GM19467 (cell line): Measurements from ENCODE around the gene KIF25.

Experiments used
- ATAC-seq: cut with Tn5 transposase; IDR thresholded peaks from one replicate; pipeline ENCODE4 v1.9.1; 2021; ENCODE audit warnings: mild to moderate bottlenecking, moderate library complexity; ENCODE audit not compliant: unreplicated experiment

KIF25 gene, protein sequence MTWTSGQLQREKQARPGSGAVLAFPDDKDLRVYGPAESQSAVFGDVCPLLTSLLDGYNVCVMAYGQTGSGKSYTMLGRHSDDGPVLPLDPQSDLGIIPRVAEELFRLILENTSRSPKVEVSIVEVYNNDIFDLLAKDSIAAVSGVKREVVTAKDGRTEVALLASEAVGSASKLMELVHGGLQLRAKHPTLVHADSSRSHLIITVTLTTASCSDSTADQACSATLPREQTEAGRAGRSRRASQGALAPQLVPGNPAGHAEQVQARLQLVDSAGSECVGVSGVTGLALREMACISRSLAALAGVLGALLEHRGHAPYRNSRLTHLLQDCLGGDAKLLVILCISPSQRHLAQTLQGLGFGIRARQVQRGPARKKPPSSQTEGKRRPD

DNA sequence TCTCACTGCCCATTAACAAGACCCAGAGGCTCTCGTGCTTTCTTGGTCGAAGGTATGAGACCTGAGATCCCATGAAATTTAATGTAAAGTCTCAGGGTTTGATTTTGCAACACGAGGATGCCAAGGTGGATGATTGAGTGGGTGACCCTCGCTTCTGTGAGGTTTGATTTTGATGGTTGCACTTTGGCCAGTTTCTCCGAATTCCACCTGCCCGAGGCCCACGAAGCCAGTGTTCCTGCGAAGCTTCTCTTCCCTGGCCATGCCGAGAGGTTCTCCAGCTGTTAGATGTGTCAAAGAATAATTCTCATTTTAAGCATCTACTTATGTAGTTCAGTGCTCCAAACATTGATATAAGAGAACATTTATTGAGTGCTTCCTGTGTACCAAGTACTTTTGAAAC, at the start of gene KIF25:
Gene KIF25, plus strand, starts transcription at position 30 of the 400 bp plus-strand sequence. CDS start 31,915 bp downstream, outside the sequence.
- ATAC-seq, result no peak

DNA sequence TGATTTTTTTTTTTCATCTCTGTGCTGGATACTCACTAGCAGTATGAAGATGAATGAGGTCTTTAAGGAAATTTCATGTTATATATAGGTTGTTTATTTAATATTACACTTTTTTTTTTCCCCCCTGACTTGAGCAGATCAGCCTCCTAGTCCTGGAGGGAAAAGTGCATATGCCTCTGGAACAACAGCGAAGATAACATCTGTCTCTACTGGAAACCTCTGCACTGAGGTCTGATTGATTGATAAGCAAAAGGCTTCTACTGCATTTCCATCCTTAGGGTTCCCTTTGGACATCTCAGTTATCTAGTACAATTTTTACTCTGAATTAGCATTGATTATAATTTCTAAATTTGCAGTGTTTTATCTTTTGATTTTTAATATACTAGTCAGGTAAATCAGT, 49.8 kb upstream of the KIF25 start:
- ATAC-seq, result no peak

DNA sequence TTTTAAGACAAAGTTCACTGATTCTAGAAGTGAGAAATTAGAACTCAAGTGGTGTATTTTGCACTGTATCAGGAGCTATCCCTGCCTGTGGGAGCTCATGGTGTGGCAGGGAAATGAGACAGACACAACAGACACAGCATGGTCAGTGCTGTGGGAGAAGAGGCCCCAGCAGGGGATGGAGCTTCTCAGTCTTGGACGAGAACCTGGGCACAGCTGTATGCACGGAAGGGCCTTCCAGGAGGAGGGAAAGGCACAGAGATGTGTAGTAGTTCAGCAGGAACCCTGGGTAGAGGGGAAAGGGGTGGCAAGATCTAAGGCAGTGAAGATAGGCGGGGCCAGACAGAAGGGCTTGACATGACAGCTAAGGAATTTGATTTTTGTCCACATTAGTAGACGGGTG, 48.8 kb upstream of the KIF25 start:
- ATAC-seq, result no peak

DNA sequence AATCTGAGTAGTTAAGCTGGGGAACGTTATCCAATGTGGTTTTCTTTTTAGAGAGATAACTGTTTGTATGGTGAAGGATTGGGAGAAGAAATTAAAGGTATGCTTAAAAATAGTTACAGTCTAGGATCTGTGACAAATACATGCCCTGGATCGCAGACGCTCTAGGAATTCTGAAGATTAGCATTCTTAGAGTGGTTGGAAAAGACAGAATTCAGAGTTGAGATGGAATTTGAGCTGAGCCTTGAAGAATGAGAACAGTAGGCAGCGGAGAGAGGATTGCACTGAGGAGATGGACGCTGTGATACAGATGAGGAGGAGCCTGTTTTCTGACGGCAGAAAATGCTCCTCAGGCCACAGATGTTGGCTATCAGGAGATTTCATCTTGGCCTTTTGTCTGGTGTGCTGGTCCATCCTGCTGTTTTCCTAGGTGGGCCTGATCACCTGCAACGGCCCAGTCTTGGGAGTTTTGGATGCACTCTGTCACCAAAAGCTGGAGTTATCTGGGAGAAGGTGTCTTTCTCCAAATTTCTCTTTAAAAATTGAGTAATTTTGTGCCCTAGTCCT, 48.3 kb upstream of the KIF25 start:
- ATAC-seq, result no peak

DNA sequence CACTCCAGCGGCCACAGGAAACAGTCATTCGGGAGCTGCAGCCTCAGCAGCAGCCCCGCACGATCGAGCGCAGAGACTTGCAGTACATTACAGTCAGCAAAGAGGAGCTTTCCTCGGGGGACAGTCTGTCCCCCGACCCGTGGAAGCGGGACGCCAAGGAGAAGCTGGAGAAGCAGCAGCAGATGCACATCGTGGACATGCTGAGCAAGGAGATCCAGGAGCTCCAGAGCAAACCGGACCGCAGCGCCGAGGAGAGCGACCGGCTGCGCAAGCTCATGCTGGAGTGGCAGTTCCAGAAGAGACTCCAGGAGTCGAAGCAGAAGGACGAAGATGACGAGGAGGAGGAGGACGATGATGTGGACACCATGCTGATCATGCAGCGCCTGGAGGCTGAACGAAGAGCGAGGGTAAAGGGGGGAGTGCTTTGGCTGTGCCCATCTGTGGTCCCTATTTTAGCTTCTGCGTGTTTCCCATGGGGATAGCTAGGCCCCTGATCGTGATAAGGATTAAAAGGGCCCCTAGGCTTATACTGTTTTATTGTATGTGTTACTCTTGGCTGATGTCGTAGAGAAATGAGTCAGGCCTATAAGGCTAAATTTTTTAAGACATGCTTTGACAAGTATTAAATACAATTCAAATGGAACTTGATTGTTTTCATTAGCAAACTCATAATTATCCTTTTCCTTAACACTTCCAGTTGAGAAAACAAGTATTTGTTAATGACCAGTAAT, 45.5 kb upstream of the KIF25 start:
- ATAC-seq, result no peak

DNA sequence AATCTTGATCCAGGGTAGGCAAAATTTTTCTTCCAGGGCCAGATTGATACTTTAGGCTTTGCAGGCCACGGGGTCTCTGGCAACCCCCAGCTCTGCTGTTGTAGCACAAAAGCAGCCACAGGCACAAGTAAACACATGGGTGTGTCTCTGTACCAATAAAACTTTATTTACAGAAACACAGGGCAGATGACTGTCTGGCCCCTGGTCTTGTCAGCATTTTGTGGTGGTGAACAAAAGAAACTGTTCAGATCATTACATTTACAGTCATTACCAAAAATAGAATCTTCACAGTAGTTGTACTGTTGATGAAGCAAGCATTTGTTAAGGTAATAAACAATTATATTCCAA, 45.0 kb upstream of the KIF25 start:
- ATAC-seq, result no peak

DNA sequence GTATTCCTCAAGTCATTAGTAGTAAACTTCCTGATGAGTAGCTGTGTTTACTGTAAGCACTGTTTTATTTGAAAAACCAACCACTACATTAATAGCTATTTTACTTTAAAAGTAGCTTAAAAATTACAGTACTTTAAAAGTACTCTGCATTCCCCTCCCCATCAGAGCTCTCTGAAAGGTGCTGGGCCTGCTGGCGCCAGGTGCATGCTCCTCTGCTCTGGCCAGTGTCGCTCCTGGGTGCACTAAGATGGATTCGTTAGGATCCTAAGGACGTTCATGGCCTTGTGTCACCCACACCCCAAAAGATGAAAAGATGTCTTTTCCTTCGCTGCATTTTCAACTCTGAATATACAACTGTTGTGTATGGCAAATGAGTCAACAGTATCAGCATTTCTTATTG, 43.9 kb upstream of the KIF25 start:
- no peak for ATAC-seq

DNA sequence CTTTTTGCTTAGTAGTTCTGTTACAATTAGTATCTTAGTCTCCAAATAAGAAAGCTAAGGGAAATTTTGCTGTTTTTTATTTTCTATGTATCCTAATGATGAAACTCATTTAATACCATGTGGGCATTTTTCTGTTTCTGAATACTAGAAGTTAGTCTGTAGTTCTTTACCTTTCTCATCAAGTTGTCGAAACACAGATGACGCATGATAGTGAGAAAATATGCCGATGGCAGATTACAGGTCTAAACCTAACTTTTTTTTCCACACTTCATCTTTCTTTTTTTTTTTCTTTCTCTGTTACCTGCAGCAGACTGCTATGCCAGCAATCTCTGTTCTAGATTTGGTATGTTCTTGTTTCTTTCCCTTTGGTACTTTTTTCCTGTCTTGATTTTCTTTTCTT, 43.3 kb upstream of the KIF25 start:
- ATAC-seq, result no peak

DNA sequence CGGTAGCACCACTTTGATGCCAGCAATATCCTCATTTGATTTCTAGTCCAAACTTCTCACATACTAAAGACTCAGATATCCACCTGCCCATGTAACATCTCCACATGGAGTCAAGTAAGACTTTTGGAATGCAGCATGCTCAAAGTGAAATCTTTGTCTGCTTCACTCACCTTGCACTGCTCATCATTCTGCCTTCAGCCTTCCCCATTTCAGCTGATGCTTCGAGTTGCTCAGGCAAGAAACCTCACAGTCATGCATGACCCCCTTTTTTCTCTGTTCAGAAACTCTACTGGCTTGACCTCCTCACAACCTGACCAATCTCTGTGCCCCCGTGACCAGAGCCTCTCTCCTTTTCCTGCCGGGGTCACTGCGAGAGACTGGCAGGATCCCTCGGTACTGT, 41.0 kb upstream of the KIF25 start:
- no peak for ATAC-seq

DNA sequence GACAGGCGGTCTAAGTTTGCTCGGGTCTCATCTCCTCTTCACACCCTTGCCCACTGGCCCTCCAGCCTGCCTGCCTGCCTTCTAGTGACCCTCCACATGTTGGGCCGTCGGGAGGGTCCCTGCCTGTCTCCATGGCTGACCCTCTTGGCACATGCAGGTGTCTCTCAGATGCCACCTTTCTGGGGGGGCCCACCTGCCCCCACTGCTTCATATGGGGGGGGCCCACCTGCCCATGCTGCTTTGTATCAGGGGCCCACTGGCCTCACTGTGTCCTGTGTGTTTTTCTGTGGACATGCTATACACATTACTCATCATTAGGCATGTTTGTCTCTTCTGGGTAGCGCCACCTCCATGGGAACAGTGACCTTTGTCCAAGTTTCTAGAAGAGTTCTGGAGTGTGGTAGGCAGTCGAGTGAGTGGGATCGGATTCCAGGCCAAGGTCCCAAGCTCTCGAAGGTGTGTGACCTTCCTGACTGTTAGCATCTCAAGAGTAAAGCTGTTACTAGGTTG, 40.4 kb upstream of the KIF25 start:
- no peak for ATAC-seq

DNA sequence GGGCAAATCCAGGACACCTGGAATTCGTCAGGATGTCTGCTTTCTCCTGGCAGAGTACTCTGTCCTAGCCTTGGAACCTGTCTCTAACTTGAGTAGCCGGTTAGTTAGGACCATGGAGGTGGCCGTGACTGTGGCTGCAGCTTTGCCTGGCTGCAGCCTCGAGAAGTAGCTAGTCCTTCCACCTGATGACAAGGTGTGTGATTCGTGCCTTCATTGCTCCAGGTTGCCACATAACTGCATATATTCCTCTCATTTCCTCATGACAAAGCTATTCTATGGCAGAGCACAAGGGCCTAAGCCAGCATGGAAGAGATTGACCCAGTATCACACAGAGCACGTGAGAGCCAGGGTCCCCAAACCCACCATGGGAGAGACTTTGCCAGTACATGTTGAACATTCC, 39.8 kb upstream of the KIF25 start:
- no peak for ATAC-seq

DNA sequence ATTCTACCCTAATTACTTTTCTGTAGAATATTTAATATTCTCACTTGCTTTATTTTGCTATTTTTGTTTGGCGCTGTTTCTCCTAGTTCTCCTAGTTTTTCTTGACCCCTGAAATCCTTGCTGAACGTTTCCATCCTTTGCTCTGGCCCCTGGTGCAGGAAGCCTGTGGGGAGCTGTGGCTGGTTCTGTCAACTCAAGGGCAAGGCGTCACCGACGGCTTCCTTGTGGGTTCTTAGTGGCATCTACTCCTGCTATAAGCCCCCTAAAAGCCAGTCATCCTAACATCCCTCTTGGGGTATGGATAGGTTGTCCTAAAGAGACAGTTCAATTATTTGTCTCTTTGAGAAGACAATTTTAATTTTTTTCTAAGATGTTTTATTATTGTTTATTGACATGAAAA, 36.9 kb upstream of the KIF25 start:
- ATAC-seq, result no peak

DNA sequence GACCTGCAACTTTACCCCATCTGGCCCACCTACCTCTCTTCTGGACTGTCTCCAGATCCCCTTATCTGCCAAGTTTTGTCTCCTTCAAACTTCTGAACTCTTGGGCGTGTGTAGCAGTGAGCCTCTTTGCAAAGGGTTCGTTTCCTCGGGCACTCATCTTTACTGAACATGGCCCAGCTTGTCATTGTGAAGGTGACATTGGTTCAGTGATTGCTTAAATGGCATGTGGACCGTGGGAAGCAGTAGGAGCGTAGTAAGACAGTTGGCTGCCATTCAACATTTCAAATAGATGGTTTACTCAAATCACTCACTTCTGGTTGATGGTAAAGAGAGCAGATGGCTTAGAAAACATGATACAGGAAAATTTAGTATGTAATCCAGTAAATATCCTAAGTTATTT, 34.8 kb upstream of the KIF25 start:
- ATAC-seq, result no peak

DNA sequence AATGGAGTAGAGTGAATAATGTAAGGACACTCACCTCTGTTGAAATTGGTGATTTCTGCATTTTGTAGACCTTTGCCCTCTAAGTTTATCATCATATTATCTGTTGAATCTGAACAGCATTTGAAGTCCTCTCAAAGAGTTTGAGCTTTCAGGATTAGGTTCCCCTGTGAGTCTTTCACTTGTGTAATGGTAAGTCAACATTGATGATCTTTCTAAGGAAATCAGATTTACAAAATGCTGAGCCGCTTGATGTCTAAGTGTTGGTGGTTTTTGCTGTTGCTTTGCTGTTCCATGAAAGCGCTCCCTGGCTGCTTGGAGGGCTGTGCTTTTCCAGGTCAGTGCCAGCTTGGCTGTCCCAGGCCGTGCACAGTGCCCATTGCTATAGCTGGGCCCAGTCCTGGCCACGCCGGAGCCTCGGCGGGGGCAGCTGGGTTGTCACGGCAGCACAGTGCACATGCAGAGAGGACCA, 33.8 kb upstream of the KIF25 start:
- no peak for ATAC-seq

DNA sequence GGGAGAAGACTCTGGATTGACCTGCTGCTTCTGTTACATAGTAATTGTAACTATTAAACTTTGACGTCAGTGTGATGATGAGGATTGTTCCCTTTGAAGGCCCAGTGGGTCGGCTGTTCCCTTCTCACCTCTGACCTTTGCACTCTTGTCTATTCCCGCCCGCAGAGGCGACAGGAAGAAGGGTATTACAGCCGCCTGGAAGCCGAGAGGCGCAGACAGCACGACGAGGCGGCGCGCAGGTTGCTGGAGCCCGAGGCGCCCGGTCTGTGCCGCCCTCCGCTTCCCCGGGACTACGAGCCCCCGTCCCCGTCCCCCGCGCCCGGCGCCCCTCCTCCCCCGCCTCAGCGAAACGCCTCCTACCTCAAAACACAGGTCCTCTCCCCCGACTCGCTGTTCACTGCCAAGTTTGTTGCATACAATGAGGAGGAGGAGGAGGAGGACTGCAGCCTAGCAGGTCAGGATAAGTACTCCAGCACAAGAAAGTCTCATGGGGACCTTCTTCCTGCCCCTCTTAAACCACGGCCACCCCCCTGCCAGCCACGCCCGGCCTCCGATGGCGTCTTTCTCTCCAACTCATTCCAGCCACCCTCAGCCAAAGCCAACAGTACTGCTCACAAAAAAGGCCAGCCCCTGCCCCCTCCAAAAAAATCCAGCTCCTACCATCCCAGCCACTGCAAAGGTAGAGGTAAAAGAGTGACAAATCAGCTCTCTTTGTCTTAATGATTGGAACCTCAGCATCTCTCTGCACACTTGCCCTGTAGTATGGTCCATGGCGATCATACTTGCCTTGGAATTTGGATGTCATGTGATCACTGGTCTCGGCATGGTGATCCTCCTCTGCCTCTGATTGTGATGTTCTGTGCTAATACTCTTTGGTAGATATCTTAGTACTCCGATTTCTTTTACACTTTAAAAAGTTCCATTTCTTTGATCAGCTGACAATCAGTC, 31.6 kb upstream of the KIF25 start:
- ATAC-seq, result no peak

DNA sequence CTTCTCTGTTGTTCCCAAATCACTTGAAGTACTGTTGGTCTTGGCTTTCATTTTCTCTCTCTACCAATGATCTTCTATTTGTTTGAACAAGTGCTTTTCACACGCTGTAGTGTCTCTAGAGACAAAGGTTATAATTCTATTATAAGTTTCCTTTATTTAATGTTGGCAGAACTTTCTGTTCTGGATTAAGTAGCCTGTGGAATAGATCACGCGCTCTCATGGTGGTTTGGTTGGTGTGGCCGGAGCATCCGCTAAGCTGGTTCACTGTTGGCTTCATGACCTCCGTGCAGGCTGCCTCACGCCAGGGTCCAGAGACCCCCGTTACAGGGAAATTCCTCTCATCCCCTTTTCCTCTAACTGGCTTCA, 30.9 kb upstream of the KIF25 start:
- ATAC-seq, result no peak

DNA sequence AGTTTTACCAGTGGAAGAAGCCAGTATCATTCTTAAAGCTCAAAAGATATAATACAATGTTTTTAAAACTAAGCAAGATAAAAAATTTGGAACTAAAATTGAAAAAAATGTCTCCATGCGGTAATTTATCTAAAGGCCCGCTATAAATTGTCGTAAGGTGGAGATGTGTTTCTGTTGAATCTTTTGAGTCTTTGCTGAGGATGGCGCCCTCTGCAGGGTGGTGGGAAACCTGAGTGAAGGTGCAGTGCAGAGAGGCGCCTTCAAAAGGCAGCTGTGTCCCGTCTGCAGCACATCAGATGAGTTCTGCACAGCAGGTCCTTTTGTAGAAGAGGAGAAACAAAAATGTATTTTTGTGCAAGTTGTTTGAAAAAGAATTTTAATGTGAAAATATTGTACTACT, 29.4 kb upstream of the KIF25 start:
- ATAC-seq, result no peak

DNA sequence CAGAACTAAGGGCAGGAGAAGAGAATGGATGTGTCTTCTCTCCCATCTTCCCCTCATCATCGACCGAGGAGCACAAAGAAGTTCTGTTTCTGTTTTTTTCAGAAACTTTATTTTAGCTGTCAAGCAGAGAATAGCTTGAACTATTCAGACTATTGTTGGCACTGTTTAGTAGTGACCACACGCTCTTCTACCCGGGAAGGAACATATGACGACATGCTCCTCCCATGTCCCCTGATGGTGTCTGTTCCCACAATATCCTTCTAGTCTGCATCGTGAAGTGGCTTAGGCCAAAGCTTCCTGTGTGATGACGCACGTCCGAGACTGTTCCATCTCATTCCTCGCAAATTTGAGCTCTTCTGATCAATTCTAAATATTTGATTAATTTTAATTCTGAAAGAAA, 27.2 kb upstream of the KIF25 start:
- no peak for ATAC-seq

DNA sequence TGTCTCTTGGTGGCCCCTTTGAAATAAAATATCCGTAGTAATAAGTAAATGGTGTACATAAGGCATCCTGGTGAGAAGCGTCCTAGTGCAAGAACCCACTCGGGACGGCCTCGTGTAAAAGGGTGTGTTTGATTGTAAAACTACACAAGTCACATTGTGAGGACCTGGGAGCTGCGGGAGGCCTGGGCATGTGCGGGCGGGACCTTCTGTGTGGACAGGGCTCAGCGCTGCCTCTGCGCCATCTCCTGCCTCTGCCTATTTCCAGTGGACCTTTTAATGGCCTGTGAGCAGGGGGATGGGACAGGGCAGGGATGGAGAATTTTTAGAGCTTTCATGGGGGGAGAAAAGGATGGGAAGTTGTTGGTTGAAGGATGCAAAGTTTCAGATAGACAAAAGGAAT, 25.3 kb upstream of the KIF25 start:
- no peak for ATAC-seq

DNA sequence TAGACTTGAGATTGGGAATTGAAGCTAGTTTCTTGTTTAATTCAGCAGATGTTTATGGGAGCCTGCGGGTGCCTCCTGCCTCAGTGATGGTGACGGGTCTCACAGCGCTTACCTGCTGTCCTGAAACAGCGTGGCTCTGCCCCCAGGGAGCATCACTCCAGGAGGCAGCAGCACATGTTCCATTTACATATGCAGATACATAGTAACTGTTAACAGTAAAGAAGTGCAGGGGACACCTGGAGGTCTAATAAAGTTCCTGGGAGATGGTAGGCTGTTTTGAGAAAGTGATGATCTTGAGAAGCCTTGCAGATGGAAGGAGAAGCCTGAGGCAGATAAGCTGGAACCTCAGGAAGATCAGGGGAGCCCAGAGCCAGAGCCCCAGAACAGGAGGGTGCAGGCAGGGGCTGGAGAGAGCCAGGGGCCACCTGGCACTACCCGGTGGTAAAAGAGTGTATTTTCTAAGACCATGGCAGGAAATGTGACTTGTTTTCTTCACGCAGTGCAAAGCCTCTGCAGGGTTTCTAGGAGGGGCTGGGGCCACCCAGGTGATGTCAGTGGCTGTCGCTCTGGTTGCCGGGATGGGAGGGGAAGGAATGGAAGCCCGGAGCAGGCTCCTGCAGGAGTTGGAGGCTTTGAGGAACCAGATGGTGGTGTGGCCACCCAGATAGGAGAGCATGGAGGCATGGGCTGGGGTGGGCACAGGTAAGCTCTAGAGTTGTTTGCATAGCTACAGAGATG, 24.2 kb upstream of the KIF25 start:
- no peak for ATAC-seq
